ENCODE data around the gene FRK. TPM values are rescaled to one million over a fixed set of nuclear protein-coding genes. Genes with fewer than 3 reads are reported as not detected.

FRK gene
- total RNA-seq, 1 donor from 2014 or later = 0.77 TPM

DNA sequence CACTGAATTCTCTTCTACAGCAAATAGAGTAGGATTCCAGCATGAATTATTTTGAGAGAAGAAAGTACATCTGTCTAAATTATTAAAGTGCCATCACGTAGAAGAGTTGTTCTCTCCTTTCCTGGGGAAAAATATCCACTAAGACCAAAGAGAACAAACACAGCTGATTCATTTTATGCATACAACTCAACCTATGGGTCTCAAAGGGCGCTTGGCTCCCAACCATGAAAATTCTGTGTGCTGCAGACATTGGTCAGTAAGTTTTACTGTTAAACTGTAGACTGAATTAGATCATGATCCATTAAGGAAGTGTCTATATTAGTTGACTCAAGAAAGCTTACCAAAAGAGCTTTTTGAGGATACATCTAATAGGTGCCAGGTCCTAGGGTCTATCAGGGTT is 83.5 kb downstream of the FRK start:
- FAIRE-seq (no peak), DNase-seq (ENCODE audit: low read depth) (no peak)
- H3K27ac Mint-ChIP-seq (ENCODE audit: unreplicated experiment) = no peak overlapping the region
- peaks cover 2% of the 10 kb centered on the region for H3K9me3 Mint-ChIP-seq (ENCODE audit: unreplicated experiment)
- Histone ChIP-seq H3K9me3 (ENCODE audit: insufficient read depth, low read depth, low read length) (no peaks in the 10 kb centered on the region), H3K9ac (ENCODE audit: low read length) (no peak overlapping the region), H3K4me1 (ENCODE audit: insufficient read depth, low read length) (no peaks in the 10 kb centered on the region), H4K20me1 (ENCODE audit: insufficient read depth, low read length) (no peaks in the 10 kb centered on the region), H3K36me3 (ENCODE audit: insufficient read depth, low read length) (no peaks in the 10 kb centered on the region), H3K79me2 (ENCODE audit: insufficient read depth, low read length) (no peaks in the 10 kb centered on the region), H3K4me2 (ENCODE audit: low read length) (no peak overlapping the region), H3K4me3 (ENCODE audit: insufficient read depth, low read depth, low read length) (no peak overlapping the region), H3K27me3 (ENCODE audit: insufficient read depth, low read length) (no peaks in the 10 kb centered on the region), H2AFZ (ENCODE audit: low read depth, low read length) (no peak overlapping the region), H3K27ac (ENCODE audit: low read depth, low read length) (no peak overlapping the region)
- no peaks in the 10 kb centered on the region for H3K36me3 Mint-ChIP-seq (ENCODE audit: low read depth, unreplicated experiment)
- TF ChIP-seq, protein P1, sequence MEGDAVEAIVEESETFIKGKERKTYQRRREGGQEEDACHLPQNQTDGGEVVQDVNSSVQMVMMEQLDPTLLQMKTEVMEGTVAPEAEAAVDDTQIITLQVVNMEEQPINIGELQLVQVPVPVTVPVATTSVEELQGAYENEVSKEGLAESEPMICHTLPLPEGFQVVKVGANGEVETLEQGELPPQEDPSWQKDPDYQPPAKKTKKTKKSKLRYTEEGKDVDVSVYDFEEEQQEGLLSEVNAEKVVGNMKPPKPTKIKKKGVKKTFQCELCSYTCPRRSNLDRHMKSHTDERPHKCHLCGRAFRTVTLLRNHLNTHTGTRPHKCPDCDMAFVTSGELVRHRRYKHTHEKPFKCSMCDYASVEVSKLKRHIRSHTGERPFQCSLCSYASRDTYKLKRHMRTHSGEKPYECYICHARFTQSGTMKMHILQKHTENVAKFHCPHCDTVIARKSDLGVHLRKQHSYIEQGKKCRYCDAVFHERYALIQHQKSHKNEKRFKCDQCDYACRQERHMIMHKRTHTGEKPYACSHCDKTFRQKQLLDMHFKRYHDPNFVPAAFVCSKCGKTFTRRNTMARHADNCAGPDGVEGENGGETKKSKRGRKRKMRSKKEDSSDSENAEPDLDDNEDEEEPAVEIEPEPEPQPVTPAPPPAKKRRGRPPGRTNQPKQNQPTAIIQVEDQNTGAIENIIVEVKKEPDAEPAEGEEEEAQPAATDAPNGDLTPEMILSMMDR (IDR thresholded peaks at IDR 0.05; ENCODE audit: insufficient read depth, low read depth, low read length) = no peak
- no peak for TF ChIP-seq EZH2 (IDR thresholded peaks at IDR 0.05; ENCODE audit: insufficient read depth, low read length)
- H3K4me1 Mint-ChIP-seq (ENCODE audit: low read depth, unreplicated experiment) = no peaks in the 10 kb centered on the region
- peaks cover 1% of the 10 kb centered on the region for H3K27me3 Mint-ChIP-seq (ENCODE audit: low read depth, unreplicated experiment)
- H3K4me3 Mint-ChIP-seq (ENCODE audit: unreplicated experiment) = no peak overlapping the region

DNA sequence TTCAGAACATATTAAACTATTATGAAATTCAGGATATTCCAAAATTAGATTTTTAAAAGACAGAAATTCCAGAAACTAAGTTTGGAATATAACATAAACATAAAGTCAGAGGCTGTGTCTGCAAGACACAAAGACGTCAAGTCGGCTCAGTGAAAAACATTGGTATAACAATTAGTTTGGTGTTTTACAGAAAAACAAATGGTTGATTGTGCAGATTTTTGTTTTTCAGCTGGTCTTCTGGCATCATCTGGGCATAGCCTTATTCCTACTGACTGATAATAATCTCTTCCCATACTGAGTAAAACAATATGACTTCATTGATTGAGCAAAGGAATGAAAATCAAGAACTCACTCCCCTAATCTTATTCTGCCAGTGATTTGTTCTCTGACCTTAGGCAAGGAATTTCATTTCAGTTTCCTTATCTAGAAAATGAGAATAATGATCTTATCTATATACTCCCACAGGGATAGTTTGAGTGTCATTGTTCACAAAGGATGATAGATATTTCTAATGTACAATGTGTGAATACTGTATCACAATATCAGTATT is 84.3 kb downstream of the FRK start:
- Histone ChIP-seq H4K20me1 (ENCODE audit: insufficient read depth, low read length) (no peaks in the 10 kb centered on the region), H3K36me3 (ENCODE audit: insufficient read depth, low read length) (no peaks in the 10 kb centered on the region), H3K27me3 (ENCODE audit: insufficient read depth, low read length) (no peaks in the 10 kb centered on the region), H3K4me2 (ENCODE audit: low read length) (no peak overlapping the region), H2AFZ (ENCODE audit: low read depth, low read length) (no peak overlapping the region), H3K9ac (ENCODE audit: low read length) (no peak overlapping the region), H3K79me2 (ENCODE audit: insufficient read depth, low read length) (no peaks in the 10 kb centered on the region), H3K27ac (ENCODE audit: low read depth, low read length) (no peak overlapping the region), H3K9me3 (ENCODE audit: insufficient read depth, low read depth, low read length) (no peaks in the 10 kb centered on the region), H3K4me3 (ENCODE audit: insufficient read depth, low read depth, low read length) (no peak overlapping the region), H3K4me1 (ENCODE audit: insufficient read depth, low read length) (no peaks in the 10 kb centered on the region)
- FAIRE-seq (no peak), DNase-seq (ENCODE audit: low read depth) (no peak)
- H3K9me3 Mint-ChIP-seq (ENCODE audit: unreplicated experiment) = peaks cover 2% of the 10 kb centered on the region
- no peak overlapping the region for H3K4me3 Mint-ChIP-seq (ENCODE audit: unreplicated experiment)
- no peaks in the 10 kb centered on the region for H3K4me1 Mint-ChIP-seq (ENCODE audit: low read depth, unreplicated experiment)
- TF ChIP-seq, protein P1 (IDR thresholded peaks at IDR 0.05; ENCODE audit: insufficient read depth, low read depth, low read length) = no peak
- no peak for TF ChIP-seq EZH2 (IDR thresholded peaks at IDR 0.05; ENCODE audit: insufficient read depth, low read length)
- peaks cover 1% of the 10 kb centered on the region for H3K27me3 Mint-ChIP-seq (ENCODE audit: low read depth, unreplicated experiment)
- no peak overlapping the region for H3K27ac Mint-ChIP-seq (ENCODE audit: unreplicated experiment)
- H3K36me3 Mint-ChIP-seq (ENCODE audit: low read depth, unreplicated experiment) = no peaks in the 10 kb centered on the region

DNA sequence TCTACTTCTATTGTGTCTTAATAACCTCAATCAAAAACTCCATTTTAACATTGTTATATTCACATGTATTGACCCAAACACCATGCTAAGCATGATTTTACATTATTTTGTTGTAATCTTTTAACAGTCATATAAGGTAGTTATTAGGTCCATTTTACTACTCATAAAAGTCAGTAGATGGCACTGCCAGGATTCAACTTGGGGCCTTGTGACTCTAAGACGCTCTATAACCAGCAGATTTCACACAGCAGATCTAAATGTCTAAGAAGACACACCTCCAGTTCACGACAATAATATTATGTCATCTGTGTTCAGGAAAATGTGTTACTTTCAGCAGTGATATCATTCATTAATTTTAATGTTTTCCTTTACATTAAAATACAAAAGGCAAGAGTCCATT is 88.0 kb downstream of the FRK start:
- H3K4me1 Mint-ChIP-seq (ENCODE audit: low read depth, unreplicated experiment) = peaks cover 11% of the 10 kb centered on the region
- peaks cover 2% of the 10 kb centered on the region for H3K9me3 Mint-ChIP-seq (ENCODE audit: unreplicated experiment)
- H3K27ac ChIP-seq (ENCODE audit: low read depth, low read length) = no peak overlapping the region
- no peak for DNase-seq (ENCODE audit: low read depth)
- H3K36me3 Mint-ChIP-seq (ENCODE audit: low read depth, unreplicated experiment) = no peaks in the 10 kb centered on the region
- H3K79me2 ChIP-seq (ENCODE audit: insufficient read depth, low read length) = no peaks in the 10 kb centered on the region
- H3K27me3 ChIP-seq (ENCODE audit: insufficient read depth, low read length) = no peaks in the 10 kb centered on the region
- H3K4me2 ChIP-seq (ENCODE audit: low read length) = no peak overlapping the region
- H3K27ac Mint-ChIP-seq (ENCODE audit: unreplicated experiment) = no peak overlapping the region
- H3K27me3 Mint-ChIP-seq (ENCODE audit: low read depth, unreplicated experiment) = peaks cover 1% of the 10 kb centered on the region
- no peaks in the 10 kb centered on the region for H3K9me3 ChIP-seq (ENCODE audit: insufficient read depth, low read depth, low read length)
- H4K20me1 ChIP-seq (ENCODE audit: insufficient read depth, low read length) = no peaks in the 10 kb centered on the region
- no peaks in the 10 kb centered on the region for H3K36me3 ChIP-seq (ENCODE audit: insufficient read depth, low read length)
- H3K4me3 ChIP-seq (ENCODE audit: insufficient read depth, low read depth, low read length) = no peak overlapping the region
- no peak overlapping the region for H3K9ac ChIP-seq (ENCODE audit: low read length)
- TF ChIP-seq, protein P1 (IDR thresholded peaks at IDR 0.05; ENCODE audit: insufficient read depth, low read depth, low read length) = no peak
- no peak for TF ChIP-seq EZH2 (IDR thresholded peaks at IDR 0.05; ENCODE audit: insufficient read depth, low read length)
- H2AFZ ChIP-seq (ENCODE audit: low read depth, low read length) = no peak overlapping the region
- FAIRE-seq = no peak
- H3K4me1 ChIP-seq (ENCODE audit: insufficient read depth, low read length) = no peaks in the 10 kb centered on the region
- H3K4me3 Mint-ChIP-seq (ENCODE audit: unreplicated experiment) = no peak overlapping the region
